ENCODE measurements around the gene CEP20. TPM values are rescaled to one million over a fixed set of nuclear protein-coding genes. Genes with fewer than 3 reads are reported as not detected.
"Not testable (repeated sequence)": the region's sequence is repeated elsewhere in the genome, so short reads cannot be mapped to it uniquely, and the experiment has no call there.

CEP20 gene
- total RNA-seq, 4 donors from 2014 or later: 31.2 to 45.1 (median 39.5) TPM

- 95% methylated on average over 18 of the region's 18 CpGs for WGBS
- no peak for DNase-seq (ENCODE audit: low spot score in 2 of 2)
- Histone ChIP-seq H3K36me3 (no peaks in the 10 kb centered on the region), H3K9me3 (no peaks in the 10 kb centered on the region), H3K4me3 (no peak overlapping the region), H3K27me3 (no peaks in the 10 kb centered on the region), H3K4me1 (no peaks in the 10 kb centered on the region), H3K27ac (no peak overlapping the region)
- TF ChIP-seq, protein P1, sequence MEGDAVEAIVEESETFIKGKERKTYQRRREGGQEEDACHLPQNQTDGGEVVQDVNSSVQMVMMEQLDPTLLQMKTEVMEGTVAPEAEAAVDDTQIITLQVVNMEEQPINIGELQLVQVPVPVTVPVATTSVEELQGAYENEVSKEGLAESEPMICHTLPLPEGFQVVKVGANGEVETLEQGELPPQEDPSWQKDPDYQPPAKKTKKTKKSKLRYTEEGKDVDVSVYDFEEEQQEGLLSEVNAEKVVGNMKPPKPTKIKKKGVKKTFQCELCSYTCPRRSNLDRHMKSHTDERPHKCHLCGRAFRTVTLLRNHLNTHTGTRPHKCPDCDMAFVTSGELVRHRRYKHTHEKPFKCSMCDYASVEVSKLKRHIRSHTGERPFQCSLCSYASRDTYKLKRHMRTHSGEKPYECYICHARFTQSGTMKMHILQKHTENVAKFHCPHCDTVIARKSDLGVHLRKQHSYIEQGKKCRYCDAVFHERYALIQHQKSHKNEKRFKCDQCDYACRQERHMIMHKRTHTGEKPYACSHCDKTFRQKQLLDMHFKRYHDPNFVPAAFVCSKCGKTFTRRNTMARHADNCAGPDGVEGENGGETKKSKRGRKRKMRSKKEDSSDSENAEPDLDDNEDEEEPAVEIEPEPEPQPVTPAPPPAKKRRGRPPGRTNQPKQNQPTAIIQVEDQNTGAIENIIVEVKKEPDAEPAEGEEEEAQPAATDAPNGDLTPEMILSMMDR (IDR thresholded peaks at IDR 0.05): no peak
- no peak for TF ChIP-seq POLR2AphosphoS5 (IDR thresholded peaks at IDR 0.05)
- TF ChIP-seq EP300 (IDR thresholded peaks at IDR 0.05): no peak
- TF ChIP-seq POLR2A (IDR thresholded peaks at IDR 0.05): no peak
These were observed 40.1 kb upstream of the CEP20 start for GRCh38 chr16:15928261-15929104.

DNA sequence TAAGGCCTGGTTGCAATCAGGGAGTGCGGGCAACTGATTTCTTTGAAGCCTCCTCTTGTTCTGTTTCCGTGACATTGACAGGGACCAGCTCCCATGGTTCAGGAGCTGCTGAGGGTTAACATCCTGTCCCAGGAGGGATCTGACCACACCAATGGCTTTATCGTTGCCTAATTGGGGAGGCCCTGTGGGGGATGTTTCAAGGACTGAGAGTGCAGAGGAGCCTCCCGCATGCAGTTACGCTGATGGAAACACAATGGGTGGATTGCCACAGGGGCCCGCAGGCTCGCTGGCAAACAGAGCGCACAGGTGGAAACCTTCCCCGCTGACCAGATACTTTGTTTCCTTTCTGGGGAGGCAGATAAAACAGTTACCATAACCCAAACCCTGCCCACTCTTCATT is 37.2 kb upstream of the CEP20 start:
- Histone ChIP-seq H3K36me3 (no peaks in the 10 kb centered on the region), H3K27ac (no peak overlapping the region), H3K4me1 (no peaks in the 10 kb centered on the region), H3K9me3 (no peaks in the 10 kb centered on the region), H3K4me3 (no peak overlapping the region), H3K27me3 (no peaks in the 10 kb centered on the region)
- TF ChIP-seq EP300 (IDR thresholded peaks at IDR 0.05) (no peak), POLR2AphosphoS5 (IDR thresholded peaks at IDR 0.05) (no peak)
- TF ChIP-seq, protein P1 (IDR thresholded peaks at IDR 0.05): no peak
- no peak for DNase-seq (ENCODE audit: low spot score in 2 of 2)
- 89% methylated on average over 9 of the region's 9 CpGs for WGBS

GRCh38 chr16:15924996-15925395 is 36.6 kb upstream of the CEP20 start:
- no peaks in the 10 kb centered on the region for H3K27me3 ChIP-seq

DNA sequence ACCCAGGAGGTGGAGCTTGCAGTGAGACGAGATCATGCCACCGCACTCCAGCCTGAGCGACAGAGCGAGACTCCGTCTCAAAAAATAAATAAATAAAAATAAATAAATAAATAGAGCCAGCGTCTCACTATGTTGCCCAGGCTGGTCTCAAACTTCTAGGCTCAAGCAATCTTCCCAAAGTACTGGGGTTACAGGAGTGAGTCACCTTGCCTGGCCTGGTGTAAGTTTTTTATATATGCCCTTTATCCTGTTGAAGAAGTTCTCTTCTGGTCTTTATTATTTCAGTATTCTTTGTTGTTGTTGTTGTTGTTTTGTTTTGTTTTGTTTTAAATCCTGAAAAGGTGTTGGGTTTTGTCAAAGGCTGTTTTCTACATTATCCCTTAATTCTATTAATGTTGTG is 30.9 kb upstream of the CEP20 start:
- TF ChIP-seq POLR2AphosphoS5 (IDR thresholded peaks at IDR 0.05) (no peak), EP300 (IDR thresholded peaks at IDR 0.05) (no peak), POLR2A (IDR thresholded peaks at IDR 0.05) (no peak)
- TF ChIP-seq, protein P1 (IDR thresholded peaks at IDR 0.05): no peak
- Histone ChIP-seq H3K4me3 (no peak overlapping the region), H3K36me3 (no peaks in the 10 kb centered on the region), H3K9me3 (no peaks in the 10 kb centered on the region), H3K4me1 (no peaks in the 10 kb centered on the region), H3K27me3 (no peaks in the 10 kb centered on the region), H3K27ac (no peak overlapping the region)
- WGBS: 96% methylated on average over 6 of the region's 6 CpGs
- DNase-seq (ENCODE audit: low spot score in 2 of 2): no peak

More at GRCh38 chr16:15924996-15925395, 36.6 kb upstream of the CEP20 start:
- no peak overlapping the region for H3K4me3 ChIP-seq
- H3K36me3 ChIP-seq: no peaks in the 10 kb centered on the region
- 96% methylated on average over 13 of the region's 13 CpGs for WGBS
- H3K9me3 ChIP-seq: no peaks in the 10 kb centered on the region
- DNase-seq (ENCODE audit: low spot score in 2 of 2): no peak
- H3K27ac ChIP-seq: no peak overlapping the region
- no peak for TF ChIP-seq POLR2A (IDR thresholded peaks at IDR 0.05)
- H3K4me1 ChIP-seq: no peaks in the 10 kb centered on the region

- H3K9me3 ChIP-seq; H3K27ac ChIP-seq; H3K4me3 ChIP-seq; DNase-seq (ENCODE audit: low spot score in 2 of 2); H3K36me3 ChIP-seq; H3K4me1 ChIP-seq; H3K27me3 ChIP-seq: not testable (repeated sequence)
- 77% methylated on average over 3 of the region's 3 CpGs for WGBS
These were observed 29.9 kb upstream of the CEP20 start for GRCh38 chr16:15918314-15918713.

GRCh38 chr16:15916323-15916722 is 27.9 kb upstream of the CEP20 start:
- 85% methylated on average over 8 of the region's 8 CpGs for WGBS
- H3K36me3 ChIP-seq: no peaks in the 10 kb centered on the region
- no peak overlapping the region for H3K27ac ChIP-seq
- H3K9me3 ChIP-seq: no peaks in the 10 kb centered on the region
- H3K4me3 ChIP-seq: no peak overlapping the region
- H3K27me3 ChIP-seq: no peaks in the 10 kb centered on the region
- TF ChIP-seq POLR2AphosphoS5 (IDR thresholded peaks at IDR 0.05): no peak
- TF ChIP-seq POLR2A (IDR thresholded peaks at IDR 0.05): no peak
- TF ChIP-seq EP300 (IDR thresholded peaks at IDR 0.05): no peak
- TF ChIP-seq, protein P1 (IDR thresholded peaks at IDR 0.05): no peak
- DNase-seq (ENCODE audit: low spot score in 2 of 2): no peak
- no peaks in the 10 kb centered on the region for H3K4me1 ChIP-seq

All from suprapubic skin (tissue), 4 donors.